T-helper 2 cell (primary cell): ENCODE data around the gene ANGEL1.

Experiments used
- DNase-seq, 5 experiments: peaks; one replicate each; pipeline versions ENCODE4 v3.0.0 to v3.0.0-alpha.2; 2012 to 2022

ANGEL1 gene

GRCh38 chr14:76814726-76815645, 2.3 kb upstream of the ANGEL1 start:
- no peak for DNase-seq

GRCh38 chr14:76812093-76812421, 625 bp downstream of the ANGEL1 start:
- no peak for DNase-seq

GRCh38 chr14:76811561-76811960, 1.1 kb downstream of the ANGEL1 start:
- DNase-seq, result no peak

- peak in 1 of 5 experiments; percentile 57 for DNase-seq
Measured at GRCh38 chr14:76810953-76811400, 1.7 kb downstream of the ANGEL1 start.

- DNase-seq, result no peak
Measured at GRCh38 chr14:76810525-76810924, 2.2 kb downstream of the ANGEL1 start.

GRCh38 chr14:76808990-76809389, 3.7 kb downstream of the ANGEL1 start:
- no peak for DNase-seq

- DNase-seq, result no peak
Measured at GRCh38 chr14:76808011-76808410, 4.7 kb downstream of the ANGEL1 start.

GRCh38 chr14:76806446-76806845, 6.2 kb downstream of the ANGEL1 start:
- no peak for DNase-seq

- DNase-seq, result no peak
Measured at GRCh38 chr14:76793956-76794355, 18.7 kb downstream of the ANGEL1 start.

GRCh38 chr14:76793324-76793723, 19.4 kb downstream of the ANGEL1 start:
- DNase-seq, result no peak

GRCh38 chr14:76792422-76792821, 20.3 kb downstream of the ANGEL1 start:
- DNase-seq, result no peak

- no peak for DNase-seq
Measured at GRCh38 chr14:76786601-76787000, 26.1 kb downstream of the ANGEL1 start.

GRCh38 chr14:76784881-76785280, 27.8 kb downstream of the ANGEL1 start:
- peak in 4 of 5 experiments; percentile 29 to 65 (median 37) for DNase-seq

GRCh38 chr14:76784266-76784874, 28.3 kb downstream of the ANGEL1 start:
- DNase-seq, result no peak

- peak in 1 of 5 experiments; percentile 46 for DNase-seq
Measured at GRCh38 chr14:76782885-76783566, 29.7 kb downstream of the ANGEL1 start.

GRCh38 chr14:76782115-76782884, 30.4 kb downstream of the ANGEL1 start:
- no peak for DNase-seq

- DNase-seq, result peak in 1 of 5 experiments; percentile 33
Measured at GRCh38 chr14:76781648-76782051, 31.0 kb downstream of the ANGEL1 start.

GRCh38 chr14:76780875-76781647, 31.6 kb downstream of the ANGEL1 start:
- no peak for DNase-seq

GRCh38 chr14:76780360-76780759, 32.3 kb downstream of the ANGEL1 start:
- DNase-seq, result no peak

- DNase-seq, result no peak
Measured at GRCh38 chr14:76780058-76780345, 32.7 kb downstream of the ANGEL1 start.

- no peak for DNase-seq
Measured at GRCh38 chr14:76779221-76780057, 33.2 kb downstream of the ANGEL1 start.
